ENCODE measurements around the gene TEX48. TPM values are rescaled to one million over a fixed set of nuclear protein-coding genes. Genes with fewer than 3 reads are reported as not detected.

Gene TEX48
- total and polyA plus RNA-seq, 7 donors, result not detected

DNA sequence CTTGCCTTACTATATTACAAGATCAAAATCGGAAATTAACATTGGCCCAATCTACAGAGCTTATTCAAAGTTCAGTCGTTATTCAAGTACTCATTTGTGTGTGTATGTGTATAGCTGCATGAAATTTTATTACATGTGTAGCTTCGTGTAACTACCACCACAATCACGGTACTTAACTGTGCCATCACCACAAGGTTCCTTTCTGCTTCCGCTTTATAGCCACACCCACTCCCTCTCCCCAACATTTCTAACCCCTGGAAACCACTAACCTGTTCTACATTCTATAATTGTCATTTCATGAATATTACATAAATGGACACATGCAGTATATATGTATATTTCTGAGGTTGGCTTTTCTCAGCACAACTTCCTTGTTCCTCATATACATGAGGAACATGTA is 4.0 kb upstream of the TEX48 start:
- DNase-seq (no peak), ATAC-seq (no peak)
- Histone ChIP-seq H3K27ac (no peak overlapping the region), H3K4me3 (no peak overlapping the region), H3K27me3 (ENCODE audit: insufficient read depth in 3 of 3, low read length in 2 of 3) (peaks cover 0 to under 1% (median 0%) of the 10 kb centered on the region in 3 donors), H3K36me3 (ENCODE audit: insufficient read depth in 1 of 2, low read depth in 1 of 2) (no peaks in the 10 kb centered on the region), H3K9me3 (no peaks in the 10 kb centered on the region), H3K4me1 (no peaks in the 10 kb centered on the region)
- 80 to 83% (median 81%) methylated on average over 5 of the region's 5 CpGs for WGBS, 3 donors
- intact Hi-C loops (cut with DNase I), result loop anchor here in 1 of 2 donors (10.0 kb wide), 1 partner anchor 329 kb away; no protein-coding TSS in a partner anchor
- TF ChIP-seq, protein P1, sequence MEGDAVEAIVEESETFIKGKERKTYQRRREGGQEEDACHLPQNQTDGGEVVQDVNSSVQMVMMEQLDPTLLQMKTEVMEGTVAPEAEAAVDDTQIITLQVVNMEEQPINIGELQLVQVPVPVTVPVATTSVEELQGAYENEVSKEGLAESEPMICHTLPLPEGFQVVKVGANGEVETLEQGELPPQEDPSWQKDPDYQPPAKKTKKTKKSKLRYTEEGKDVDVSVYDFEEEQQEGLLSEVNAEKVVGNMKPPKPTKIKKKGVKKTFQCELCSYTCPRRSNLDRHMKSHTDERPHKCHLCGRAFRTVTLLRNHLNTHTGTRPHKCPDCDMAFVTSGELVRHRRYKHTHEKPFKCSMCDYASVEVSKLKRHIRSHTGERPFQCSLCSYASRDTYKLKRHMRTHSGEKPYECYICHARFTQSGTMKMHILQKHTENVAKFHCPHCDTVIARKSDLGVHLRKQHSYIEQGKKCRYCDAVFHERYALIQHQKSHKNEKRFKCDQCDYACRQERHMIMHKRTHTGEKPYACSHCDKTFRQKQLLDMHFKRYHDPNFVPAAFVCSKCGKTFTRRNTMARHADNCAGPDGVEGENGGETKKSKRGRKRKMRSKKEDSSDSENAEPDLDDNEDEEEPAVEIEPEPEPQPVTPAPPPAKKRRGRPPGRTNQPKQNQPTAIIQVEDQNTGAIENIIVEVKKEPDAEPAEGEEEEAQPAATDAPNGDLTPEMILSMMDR (IDR thresholded peaks at IDR 0.05), result no peak

DNA sequence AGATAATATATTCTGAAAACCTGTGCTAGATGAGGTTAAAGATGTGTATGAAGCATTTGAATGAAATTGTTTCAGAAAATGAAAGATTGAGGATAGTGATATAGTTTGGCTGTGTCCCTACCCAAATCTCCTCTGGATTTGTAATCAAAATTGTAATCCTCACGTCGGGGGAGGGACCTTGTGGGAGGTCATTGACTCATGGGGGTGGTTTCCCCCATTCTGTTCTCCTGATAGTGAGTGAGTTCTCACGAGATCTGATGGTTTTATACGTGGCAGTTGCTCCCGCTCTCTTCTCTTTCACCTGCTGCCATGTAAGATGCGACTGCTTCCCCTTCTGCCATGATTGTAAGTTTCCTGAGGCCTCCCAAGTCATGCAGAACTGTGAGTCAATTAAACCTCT is 2.0 kb upstream of the TEX48 start:
- TF ChIP-seq, protein P1 (IDR thresholded peaks at IDR 0.05), result no peak
- no peaks in the 10 kb centered on the region for H3K36me3 ChIP-seq (ENCODE audit: insufficient read depth in 1 of 2, low read depth in 1 of 2)
- H3K27ac ChIP-seq, result no peak overlapping the region
- ATAC-seq (no peak), DNase-seq (no peak)
- 67 to 69% (median 67%) methylated on average over 6 of the region's 6 CpGs for WGBS, 3 donors
- no peaks in the 10 kb centered on the region for H3K4me1 ChIP-seq
- H3K9me3 ChIP-seq, result no peaks in the 10 kb centered on the region
- H3K4me3 ChIP-seq, result no peak overlapping the region
- intact Hi-C loops (cut with DNase I), result loop anchor here (5.0 to 10.0 kb wide), 2 partner anchors 328 to 331 kb away; no protein-coding TSS in a partner anchor
- H3K27me3 ChIP-seq (ENCODE audit: insufficient read depth in 3 of 3, low read length in 2 of 3), result peaks cover 0 to 7% (median 0%) of the 10 kb centered on the region in 3 donors

DNA sequence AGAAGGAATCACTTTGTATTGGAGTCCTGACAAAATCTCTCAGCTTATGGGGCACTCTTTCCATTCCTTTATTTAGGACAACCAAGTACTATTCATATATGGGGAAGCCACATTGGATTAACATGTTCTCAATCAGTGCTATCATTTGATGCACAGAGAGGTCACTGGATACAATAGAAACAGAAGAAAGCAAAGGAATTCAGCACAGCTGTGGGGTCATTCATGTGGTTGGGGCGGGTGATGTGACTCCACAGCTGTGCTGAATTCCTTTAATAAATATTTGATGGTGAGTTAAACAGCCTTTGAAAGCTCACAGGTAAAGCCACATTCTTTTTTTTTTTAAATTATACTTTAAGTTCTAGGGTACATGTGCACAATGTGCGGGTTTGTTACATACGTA is 854 bp upstream of the TEX48 start:
- ATAC-seq (no peak), DNase-seq (no peak)
- H3K36me3 ChIP-seq (ENCODE audit: insufficient read depth in 1 of 2, low read depth in 1 of 2), result no peaks in the 10 kb centered on the region
- H3K27me3 ChIP-seq (ENCODE audit: insufficient read depth in 3 of 3, low read length in 2 of 3), result peaks cover 0 to 7% (median 0%) of the 10 kb centered on the region in 3 donors
- 77 to 82% (median 80%) methylated on average over 3 of the region's 3 CpGs for WGBS, 3 donors
- no peak overlapping the region for H3K4me3 ChIP-seq
- no peaks in the 10 kb centered on the region for H3K4me1 ChIP-seq
- TF ChIP-seq, protein P1 (IDR thresholded peaks at IDR 0.05), result no peak
- no peak overlapping the region for H3K27ac ChIP-seq
- no peaks in the 10 kb centered on the region for H3K9me3 ChIP-seq
- intact Hi-C loops (cut with DNase I), result loop anchor here (5.0 to 10.0 kb wide), 2 partner anchors 329 to 332 kb away; no protein-coding TSS in a partner anchor

DNA sequence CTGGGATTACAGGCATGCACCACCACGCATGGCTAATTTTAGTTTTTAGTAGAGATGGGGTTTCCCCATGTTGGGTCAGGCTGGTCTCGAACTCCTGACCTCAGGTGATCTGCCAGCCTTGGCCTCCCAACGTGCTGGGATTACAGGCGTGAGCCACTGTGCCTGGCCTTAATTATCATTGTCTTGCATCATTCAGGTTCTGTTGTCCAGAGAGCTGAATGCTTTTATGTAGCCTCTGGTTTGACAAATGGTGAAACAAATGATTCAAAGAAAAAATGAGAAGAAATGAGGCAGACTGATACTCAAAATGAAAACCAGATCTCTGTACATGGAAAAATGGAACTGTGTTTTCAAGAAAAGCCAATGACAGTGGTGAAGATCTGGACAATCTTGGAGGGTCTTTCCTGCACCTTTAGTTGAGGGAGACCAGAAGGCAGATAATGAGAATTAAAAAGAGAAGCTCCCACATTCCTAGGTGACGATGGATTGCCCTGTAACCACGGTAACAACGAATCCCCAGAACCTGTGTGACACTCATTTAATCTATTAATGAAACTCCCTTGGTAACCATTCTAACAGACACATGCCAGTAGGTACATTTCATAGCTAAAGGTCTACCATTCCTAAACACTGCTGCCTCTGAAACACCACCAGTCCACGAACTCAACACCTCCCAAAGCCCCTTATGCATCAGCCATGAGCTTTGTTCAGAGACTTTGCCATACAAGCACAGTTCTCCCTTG is 1.6 kb downstream of the TEX48 start:
- Histone ChIP-seq H3K4me3 (no peak overlapping the region), H3K36me3 (ENCODE audit: insufficient read depth in 1 of 2, low read depth in 1 of 2) (no peaks in the 10 kb centered on the region), H3K27me3 (ENCODE audit: insufficient read depth in 3 of 3, low read length in 2 of 3) (peaks cover 0 to 13% (median 3%) of the 10 kb centered on the region in 3 donors), H3K9me3 (no peaks in the 10 kb centered on the region), H3K27ac (no peak overlapping the region), H3K4me1 (no peaks in the 10 kb centered on the region)
- intact Hi-C loops (cut with DNase I), result loop anchor here (1.0 to 10.0 kb wide), 3 partner anchors 232 to 334 kb away; no protein-coding TSS in a partner anchor
- WGBS, 3 donors, result 74 to 78% (median 75%) methylated on average over 8 of the region's 8 CpGs
- DNase-seq (no peak), ATAC-seq (no peak)
- TF ChIP-seq, protein P1 (IDR thresholded peaks at IDR 0.05), result no peak
